GM18502 (cell line): ENCODE data around the gene KSR2.
A peak's percentile ranks its signal among the peaks of the same experiment; 100 is the strongest.
"Not testable (repeated sequence)": the region's sequence is repeated elsewhere in the genome, so short reads cannot be mapped to it uniquely, and the experiment has no call there.

Experiments
- ATAC-seq: cut with Tn5 transposase; IDR thresholded peaks from one replicate; pipeline ENCODE4 v1.9.1; 2021; ENCODE audit warnings: mild to moderate bottlenecking; ENCODE audit not compliant: unreplicated experiment, poor library complexity

Gene KSR2

GRCh38 chr12:117968826-117969659, at the start of gene KSR2:
Gene KSR2 (minus strand): TSS chr12:117968990. CDS start chr12:117968255, 735 bp downstream.
- ATAC-seq: peak; percentile 75

- ATAC-seq: no peak
Measured at GRCh38 chr12:118017926-118018325, 49.1 kb upstream of the KSR2 start.

- ATAC-seq: peak; percentile 100
Measured at GRCh38 chr12:118016424-118017264, 47.9 kb upstream of the KSR2 start, which contains the start of gene RFC5. Gene RFC5 (plus strand): TSS chr12:118016703. CDS start chr12:118016828, 125 bp downstream.

GRCh38 chr12:118015944-118016343, 47.2 kb upstream of the KSR2 start:
- ATAC-seq: no peak

- no peak for ATAC-seq
Measured at GRCh38 chr12:118015306-118015705, 46.5 kb upstream of the KSR2 start.

GRCh38 chr12:118013283-118013682, 44.5 kb upstream of the KSR2 start:
- ATAC-seq: no peak

- no peak for ATAC-seq
Measured at GRCh38 chr12:118011961-118012360, 43.2 kb upstream of the KSR2 start.

- ATAC-seq: no peak
Measured at GRCh38 chr12:118011377-118011776, 42.6 kb upstream of the KSR2 start.

- no peak for ATAC-seq
Measured at GRCh38 chr12:118010903-118011302, 42.1 kb upstream of the KSR2 start.

- not testable (repeated sequence) for ATAC-seq
Measured at GRCh38 chr12:117999806-118000205, 31.0 kb upstream of the KSR2 start.

GRCh38 chr12:117998719-117999118, 29.9 kb upstream of the KSR2 start:
- ATAC-seq: no peak

- ATAC-seq: no peak
Measured at GRCh38 chr12:117994551-117995438, 26.0 kb upstream of the KSR2 start.

- ATAC-seq: no peak
Measured at GRCh38 chr12:117986705-117987469, 18.1 kb upstream of the KSR2 start.

- no peak for ATAC-seq
Measured at GRCh38 chr12:117985182-117985581, 16.4 kb upstream of the KSR2 start.

- ATAC-seq: no peak
Measured at GRCh38 chr12:117981267-117981666, 12.5 kb upstream of the KSR2 start.

GRCh38 chr12:117980616-117981015, 11.8 kb upstream of the KSR2 start:
- no peak for ATAC-seq

- no peak for ATAC-seq
Measured at GRCh38 chr12:117977373-117977772, 8.6 kb upstream of the KSR2 start.

GRCh38 chr12:117975006-117975405, 6.2 kb upstream of the KSR2 start:
- ATAC-seq: no peak

- no peak for ATAC-seq
Measured at GRCh38 chr12:117972301-117972700, 3.5 kb upstream of the KSR2 start.
